Stimulated activated CD4-positive, alpha-beta T cell treated with anti-CD3 and anti-CD28 coated beads, TNF-alpha, amount 100 ng/mL, for 1 hour (primary cell): Measurements from ENCODE around the gene EPN1.

ENCODE experiments used
- DNase-seq, 3 donors: peaks; one replicate each; pipeline ENCODE4 v3.0.0-alpha.2; 2020; ENCODE audit warnings: low read depth in 3 of 3, low spot score in 1 of 3

Gene EPN1

GRCh38 chr19:55678121-55678671, 3.2 kb downstream of the EPN1 start:
- DNase-seq, result no peak

- DNase-seq, result no peak
Observed at GRCh38 chr19:55679343-55680257, 4.6 kb downstream of the EPN1 start.

- DNase-seq, result no peak
Observed at GRCh38 chr19:55680339-55681130, 5.5 kb downstream of the EPN1 start.

- no peak for DNase-seq
Observed at GRCh38 chr19:55681131-55682092, 6.4 kb downstream of the EPN1 start.

- no peak for DNase-seq
Observed at GRCh38 chr19:55683449-55684261, 8.6 kb downstream of the EPN1 start.

- DNase-seq, result no peak
Observed at GRCh38 chr19:55684946-55685681, 10.1 kb downstream of the EPN1 start.

GRCh38 chr19:55685776-55686175, 10.8 kb downstream of the EPN1 start:
- no peak for DNase-seq

- no peak for DNase-seq
Observed at GRCh38 chr19:55686311-55687050, 11.5 kb downstream of the EPN1 start.

GRCh38 chr19:55687281-55688201, 12.5 kb downstream of the EPN1 start:
- no peak for DNase-seq

GRCh38 chr19:55688422-55689218, 13.6 kb downstream of the EPN1 start:
- DNase-seq, result no peak

GRCh38 chr19:55689411-55690108, 14.5 kb downstream of the EPN1 start:
- no peak for DNase-seq

GRCh38 chr19:55690109-55690768, 15.2 kb downstream of the EPN1 start:
- no peak for DNase-seq

GRCh38 chr19:55690769-55691545, 15.9 kb downstream of the EPN1 start:
- no peak for DNase-seq

GRCh38 chr19:55691561-55692481, 16.8 kb downstream of the EPN1 start:
- no peak for DNase-seq
